Loucy (cell line): ENCODE data around the gene SPEF2.

Experiments
- H2AFZ ChIP-seq: fragments of 200-600 bp; sonication (generic); 2 replicates; pipeline ENCODE4 v1.6.0; 2016; ENCODE audit warnings: antibody characterized with exemption, mild to moderate bottlenecking, low read length, moderate library complexity
- H3F3A ChIP-seq: fragments of 200-600 bp; 2 replicates; pipeline ENCODE4 v1.6.0; 2016; ENCODE audit warnings: antibody characterized with exemption, low read depth, mild to moderate bottlenecking
- H3K27me3 ChIP-seq: fragments of 200-600 bp; sonication (generic); 2 replicates; pipeline ENCODE4 v1.6.1; 2014; ENCODE audit warnings: low read length, mild to moderate bottlenecking; ENCODE audit not compliant: insufficient read depth, poor library complexity, severe bottlenecking
- H3K36me3 ChIP-seq: fragments of 200-600 bp; sonication (generic); 2 replicates; pipeline ENCODE4 v1.6.1; 2016; ENCODE audit warnings: low read length; ENCODE audit not compliant: insufficient read depth
- H3K4me1 ChIP-seq: fragments of 200-600 bp; sonication (generic); 2 replicates; pipeline ENCODE4 v1.5.1; 2014; ENCODE audit warnings: low read length, mild to moderate bottlenecking; ENCODE audit not compliant: insufficient read depth, poor library complexity, severe bottlenecking
- H3K4me2 ChIP-seq: fragments of 200-600 bp; sonication (generic); 2 replicates; pipeline ENCODE4 v1.6.0; 2014; ENCODE audit warnings: antibody characterized with exemption, low read length, low read depth, mild to moderate bottlenecking; ENCODE audit not compliant: poor library complexity, severe bottlenecking
- H3K4me3 ChIP-seq: fragments of 200-600 bp; sonication (generic); 2 replicates; pipeline ENCODE4 v1.5.1; 2014; ENCODE audit warnings: low read length, mild to moderate bottlenecking, mixed read lengths; ENCODE audit not compliant: poor library complexity, severe bottlenecking
- H3K79me2 ChIP-seq: fragments of 200-600 bp; sonication (generic); 2 replicates; pipeline ENCODE4 v1.6.1; 2014; ENCODE audit warnings: low read length; ENCODE audit not compliant: insufficient read depth
- H3K9ac ChIP-seq: fragments of 200-600 bp; sonication (generic); 2 replicates; pipeline ENCODE4 v1.6.0; 2014; ENCODE audit warnings: mild to moderate bottlenecking, low read depth, low read length, moderate library complexity; ENCODE audit not compliant: poor library complexity, severe bottlenecking
- H3K9me2 ChIP-seq: fragments of 200-600 bp; sonication (generic); replicated peaks from 2 replicates; pipeline ENCODE4 v1.6.1; 2016; ENCODE audit warnings: low read depth, low read length, mixed read lengths
- H3K9me3 ChIP-seq: fragments of 200-600 bp; sonication (generic); 2 replicates; pipeline ENCODE4 v1.6.1; 2014; ENCODE audit warnings: mild to moderate bottlenecking, antibody characterized with exemption, low read length, low read depth; ENCODE audit not compliant: insufficient read depth
- H4K20me1 ChIP-seq: fragments of 200-600 bp; sonication (generic); 2 replicates; pipeline ENCODE4 v1.6.0; 2014; ENCODE audit warnings: antibody characterized with exemption, low read length, mild to moderate bottlenecking; ENCODE audit not compliant: insufficient read depth, poor library complexity, severe bottlenecking
- CTCF ChIP-seq: fragments of 200-600 bp; sonication (generic); conservative IDR thresholded peaks from 2 replicates; pipeline ENCODE4 v1.5.1; 2014; ENCODE audit warnings: mild to moderate bottlenecking, antibody characterized with exemption, low read length
- EZH2phosphoT487 ChIP-seq: fragments of 200-600 bp; IDR thresholded peaks from 2 replicates; pipeline ENCODE4 v1.6.1; 2018; ENCODE audit warnings: antibody characterized with exemption, mild to moderate bottlenecking, moderate library complexity, borderline replicate concordance

The SPEF2 gene

GRCh38 chr5:35678661-35679060 is 61.0 kb downstream of the SPEF2 start:
- Histone ChIP-seq H3K4me1 (peaks cover 4% of the 10 kb centered on the region), H3K4me2 (no peak overlapping the region), H4K20me1 (no peaks in the 10 kb centered on the region), H2AFZ (no peak overlapping the region), H3F3A (no peaks in the 10 kb centered on the region), H3K4me3 (no peak overlapping the region), H3K79me2 (no peaks in the 10 kb centered on the region), H3K9me3 (no peaks in the 10 kb centered on the region), H3K27me3 (no peaks in the 10 kb centered on the region), H3K36me3 (no peaks in the 10 kb centered on the region), H3K9me2 (no peaks in the 10 kb centered on the region), H3K9ac (no peak overlapping the region)
- TF ChIP-seq EZH2phosphoT487 (no peak), CTCF (no peak)

- Histone ChIP-seq H3K27me3 (no peaks in the 10 kb centered on the region), H3K36me3 (no peaks in the 10 kb centered on the region), H3F3A (no peaks in the 10 kb centered on the region), H3K79me2 (no peaks in the 10 kb centered on the region), H3K9me2 (no peaks in the 10 kb centered on the region), H2AFZ (no peak overlapping the region), H3K9ac (no peak overlapping the region), H3K4me1 (no peaks in the 10 kb centered on the region), H3K4me3 (no peak overlapping the region), H4K20me1 (no peaks in the 10 kb centered on the region), H3K9me3 (no peaks in the 10 kb centered on the region), H3K4me2 (no peak overlapping the region)
- TF ChIP-seq CTCF = no peak
- TF ChIP-seq EZH2phosphoT487 = no peak
These were observed 61.7 kb downstream of the SPEF2 start for GRCh38 chr5:35679357-35679756.

GRCh38 chr5:35681911-35682310 is 64.2 kb downstream of the SPEF2 start:
- no peak overlapping the region for H3K9ac ChIP-seq
- H3K79me2 ChIP-seq = no peaks in the 10 kb centered on the region
- no peaks in the 10 kb centered on the region for H4K20me1 ChIP-seq
- no peaks in the 10 kb centered on the region for H3K9me3 ChIP-seq
- H3K4me1 ChIP-seq = no peaks in the 10 kb centered on the region
- H3K9me2 ChIP-seq = no peaks in the 10 kb centered on the region
- no peaks in the 10 kb centered on the region for H3K27me3 ChIP-seq
- no peak overlapping the region for H3K4me2 ChIP-seq
- TF ChIP-seq CTCF (no peak), EZH2phosphoT487 (no peak)
- H3K4me3 ChIP-seq = no peak overlapping the region
- no peak overlapping the region for H2AFZ ChIP-seq
- H3K36me3 ChIP-seq = no peaks in the 10 kb centered on the region
- H3F3A ChIP-seq = no peaks in the 10 kb centered on the region
